Muscle of arm (tissue), 12 donors: ENCODE measurements around the gene LDHA. TPM values are rescaled to one million over a fixed set of nuclear protein-coding genes. Genes with fewer than 3 reads are reported as not detected.

Experiments used
- DNase-seq: peaks from one replicate; pipeline ENCODE4 v3.0.0-alpha.2; 2013
- polyA plus RNA-seq, 12 donors: library from polyadenylated mRNA; unstranded; fragments of 120-200 nt; gene quantifications; one replicate each; pipeline ENCODE4 v1.2.1, GENCODE V29; 2013; ENCODE audit not compliant: insufficient read length in 12 of 12

Gene LDHA
- polyA plus RNA-seq, 12 donors, result 605 to 842 (median 666) TPM; not detected in 1

DNA sequence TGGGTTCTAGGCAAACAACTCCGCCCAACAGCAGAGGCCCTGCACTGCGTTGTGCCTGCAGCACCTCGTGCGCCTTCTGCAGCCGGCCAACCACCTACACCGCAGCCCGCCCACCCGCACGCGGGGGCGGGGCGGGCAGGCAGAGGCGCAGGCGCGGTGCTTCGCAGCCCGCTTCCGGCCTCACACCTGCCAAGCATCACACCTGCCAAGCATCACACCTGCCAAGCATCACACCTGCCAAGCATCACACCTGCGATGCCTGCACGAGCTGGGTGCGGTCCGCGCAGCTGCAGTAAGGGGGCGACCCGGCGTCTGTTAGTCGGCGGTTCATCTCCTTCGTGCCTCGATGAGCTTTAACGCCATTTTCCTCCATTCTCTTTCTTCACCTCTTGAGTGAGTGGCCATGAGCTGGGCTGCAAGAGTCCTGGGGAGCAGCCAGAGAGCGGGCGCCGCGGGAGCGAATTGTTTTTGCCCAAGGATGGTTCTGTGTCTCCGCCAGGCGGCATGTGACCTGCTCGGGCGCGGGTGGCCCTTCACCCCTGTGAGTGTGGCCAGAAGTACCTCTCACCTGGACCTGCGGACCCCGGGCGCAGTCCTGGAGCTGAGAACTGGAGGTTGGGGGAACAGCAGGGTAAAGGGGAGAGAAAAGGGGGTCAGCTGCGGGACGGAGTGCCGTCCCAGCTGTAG, 61.5 kb downstream of the LDHA start, which contains the start of gene LDHAL6A:
Gene LDHAL6A (plus strand): TSS at position 171 of the 687 bp plus-strand sequence. CDS start 825 bp downstream, outside the sequence.
- no peak for DNase-seq

- no peak for DNase-seq
Measured at GRCh38 chr11:18457450-18457849, 63.1 kb downstream of the LDHA start.

Other genes with a start within 250 kb of the LDHA start
- not detected for gene MRGPRX4, start 221.7 kb upstream of the LDHA start, polyA plus RNA-seq
- not detected for gene SAA4, start 157.8 kb upstream of the LDHA start, polyA plus RNA-seq
- gene SAA2, start 145.9 kb upstream of the LDHA start, polyA plus RNA-seq, result under 1 TPM in 3 of 12 donors, not detected in 9; 0.28 to 0.40 (median 0.32) TPM
- gene SAA1, start 128.3 kb upstream of the LDHA start, polyA plus RNA-seq, result not detected
- 10 to 100 TPM in 11 of 12 donors, not detected in 1; 11.3 to 18.1 (median 14.0) TPM for gene HPS5, start 72.4 kb upstream of the LDHA start, polyA plus RNA-seq
- 10 to 100 TPM in 11 of 12 donors, not detected in 1; 29.2 to 57.3 (median 37.3) TPM for gene GTF2H1, start 72.0 kb upstream of the LDHA start, polyA plus RNA-seq
- gene LDHC, start 17.8 kb downstream of the LDHA start, polyA plus RNA-seq, result 1 to 10 TPM in 2 of 12 donors, under 1 TPM in 3, not detected in 7; 0.34 to 1.6 (median 0.77) TPM
- gene LDHAL6A, start 61.3 kb downstream of the LDHA start, polyA plus RNA-seq, result under 1 TPM in 10 of 12 donors, not detected in 2; 0.06 to 0.94 (median 0.38) TPM
- gene TSG101, start 132.4 kb downstream of the LDHA start, polyA plus RNA-seq, result 100 to 1,000 TPM in 7 of 12 donors, 10 to 100 TPM in 4, not detected in 1; 89.4 to 131 (median 102) TPM
- gene UEVLD, start 194.2 kb downstream of the LDHA start, polyA plus RNA-seq, result 10 to 100 TPM in 11 of 12 donors, not detected in 1; 12.1 to 20.0 (median 15.7) TPM
- gene MISFA, start 205.2 kb downstream of the LDHA start, polyA plus RNA-seq, result 1 to 10 TPM in 10 of 12 donors, not detected in 2; 2.2 to 10.0 (median 4.6) TPM
- 10 to 100 TPM in 11 of 12 donors, not detected in 1; 16.0 to 28.7 (median 18.4) TPM for gene SPTY2D1, start 239.8 kb downstream of the LDHA start, polyA plus RNA-seq